Measurements from ENCODE around the gene LDLRAD4. TPM values are rescaled to one million over a fixed set of nuclear protein-coding genes. Genes with fewer than 3 reads are reported as not detected.
A peak's percentile ranks its signal among the peaks of the same experiment; 100 is the strongest.

LDLRAD4 gene
- total and polyA plus RNA-seq, 9 of the 15 experiments (the other 6 are each of a cell fraction or from before 2014, with no cell fraction given), result 0.01 TPM; not detected in 8

DNA sequence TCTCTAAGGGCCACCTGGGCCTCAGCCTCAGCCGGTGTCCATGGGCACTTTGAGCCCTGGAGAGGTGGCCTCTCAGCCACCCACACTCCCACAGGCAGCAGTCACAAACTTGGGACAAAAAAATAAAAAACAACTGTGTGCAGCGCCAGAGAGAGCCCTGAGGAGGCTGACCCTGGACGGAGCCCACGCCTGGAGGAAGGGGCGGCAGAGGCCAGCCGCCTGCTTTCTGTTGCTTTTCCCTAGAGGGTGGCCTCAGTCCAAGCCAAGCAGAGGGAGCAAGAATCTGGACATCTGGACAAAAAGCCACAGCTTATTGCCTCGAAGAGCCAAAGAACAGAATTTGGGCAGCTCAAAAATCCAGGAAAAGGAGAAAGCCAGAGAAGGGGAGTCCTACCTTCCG, 43.3 kb upstream of the LDLRAD4 start:
- no peak overlapping the region for H3K4me2 ChIP-seq (ENCODE audit: insufficient read depth, low read length)
- TF ChIP-seq HDAC6 (IDR thresholded peaks at IDR 0.05; ENCODE audit: low read depth, low read length) (no peak), HMG20A (CRISPR knock-in tag; conservative IDR thresholded peaks at IDR 0.05) (no peak), ZNF274 (IDR thresholded peaks at IDR 0.05; ENCODE audit: borderline replicate concordance, low read depth, low read length) (no peak), TFAP4 (CRISPR knock-in tag; IDR thresholded peaks at IDR 0.05; ENCODE audit: borderline replicate concordance) (no peak)
- H3K27ac ChIP-seq (ENCODE audit: extremely low read depth, low read depth, low read length), result no peak overlapping the region
- ATAC-seq (peak; percentile 42), FAIRE-seq (no peak), DNase-seq (ENCODE audit: extremely low read depth in 1 of 4, low spot score in 3 of 4) (peak in 1 of 4 experiments; percentile 2)
- 12% methylated on average over 8 of the region's 8 CpGs for WGBS (ENCODE audit: insufficient coverage, low coverage, missing lambda C conversion rate)
- H3K27me3 ChIP-seq (ENCODE audit: control insufficient read depth in 2 of 2, insufficient read depth in 2 of 2, low read length in 2 of 2), result peaks cover 3 to 9% of the 10 kb centered on the region in 2 experiments; a peak in 2 of 5 replicates
- peaks cover 0 to 2% of the 10 kb centered on the region in 2 experiments; a peak in 2 of 5 replicates for H3K4me1 ChIP-seq (replicated peaks in 1 of 2; ENCODE audit: control insufficient read depth in 2 of 2, insufficient read depth in 2 of 2, low read length in 2 of 2)
- H3K9ac ChIP-seq (ENCODE audit: insufficient read depth in 1 of 2, low read depth in 2 of 2, low read length in 2 of 2), result no peak overlapping the region
- H2AFZ ChIP-seq (ENCODE audit: low read depth, low read length), result no peak overlapping the region
- no peaks in the 10 kb centered on the region for H3K36me3 ChIP-seq (ENCODE audit: control insufficient read depth, insufficient read depth, low read length)
- no peak overlapping the region for H3K4me3 ChIP-seq
- in situ Hi-C loops (cut with MboI) (no loop called here), intact Hi-C loops (cut with micrococcal nuclease) (no loop called here)
- H4K20me1 ChIP-seq (replicated peaks; ENCODE audit: control insufficient read depth, insufficient read depth, low read length), result no peaks in the 10 kb centered on the region
- ChIA-PET CTCF (ENCODE audit: low intra/inter-chr PET ratio) (no interaction called here), POLR2A (interaction anchor here (0.6 kb wide), 1 partner anchor 244 kb away, joined by 3 read pairs; no protein-coding TSS in a partner anchor)
- no peaks in the 10 kb centered on the region for H3K79me2 ChIP-seq (ENCODE audit: control insufficient read depth, insufficient read depth, low read length)
- H3K9me1 ChIP-seq (ENCODE audit: control insufficient read depth, insufficient read depth, low read length), result no peaks in the 10 kb centered on the region
- BruUV-seq (replicated peaks), result no TSS peak
- H3K9me3 ChIP-seq (replicated peaks; ENCODE audit: control insufficient read depth, insufficient read depth, low read depth, low read length), result no peaks in the 10 kb centered on the region

DNA sequence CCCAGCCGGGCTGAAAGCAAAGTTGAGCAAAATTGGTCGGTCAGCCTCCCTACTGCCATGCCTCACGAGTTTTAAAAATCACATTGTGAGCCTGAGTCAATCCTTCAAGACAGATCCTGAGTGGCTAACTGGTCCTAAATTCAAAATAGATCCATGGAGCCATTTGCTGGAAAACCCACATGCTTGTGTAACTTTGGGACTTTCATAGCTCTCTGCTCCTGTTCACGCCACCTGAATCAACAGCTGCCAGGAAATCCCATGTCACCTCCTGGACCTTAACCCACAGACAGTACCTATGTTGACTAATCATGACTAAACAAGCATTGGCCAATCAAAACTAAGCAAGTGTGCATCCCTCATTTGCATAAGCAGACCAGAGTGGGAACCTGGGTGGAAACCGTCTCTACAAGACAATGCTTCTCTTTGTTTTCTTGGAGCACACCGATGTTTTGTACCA, 42.8 kb upstream of the LDLRAD4 start:
- 25% methylated on average over 6 of the region's 6 CpGs for WGBS (ENCODE audit: insufficient coverage, low coverage, missing lambda C conversion rate)
- no peak overlapping the region for H3K9ac ChIP-seq (ENCODE audit: insufficient read depth in 1 of 2, low read depth in 2 of 2, low read length in 2 of 2)
- H2AFZ ChIP-seq (ENCODE audit: low read depth, low read length), result no peak overlapping the region
- no TSS peak for BruUV-seq (replicated peaks)
- H3K27ac ChIP-seq (ENCODE audit: extremely low read depth, low read depth, low read length), result no peak overlapping the region
- intact Hi-C loops (cut with micrococcal nuclease), result no loop called here
- DNase-seq (ENCODE audit: extremely low read depth in 1 of 4, low spot score in 3 of 4) (peak in 2 of 4 experiments; percentile 1 to 5), ATAC-seq (peak; percentile 26; the same call in 1 of the 3 replicates), FAIRE-seq (no peak)
- CTCF ChIA-PET (ENCODE audit: low intra/inter-chr PET ratio), result no interaction called here
- no peak overlapping the region for H3K4me2 ChIP-seq (ENCODE audit: insufficient read depth, low read length)
- no peaks in the 10 kb centered on the region for H3K9me3 ChIP-seq (replicated peaks; ENCODE audit: control insufficient read depth, insufficient read depth, low read depth, low read length)
- H4K20me1 ChIP-seq (replicated peaks; ENCODE audit: control insufficient read depth, insufficient read depth, low read length), result no peaks in the 10 kb centered on the region
- peaks cover 0 to 2% of the 10 kb centered on the region in 2 experiments; a peak in 2 of 5 replicates for H3K4me1 ChIP-seq (replicated peaks in 1 of 2; ENCODE audit: control insufficient read depth in 2 of 2, insufficient read depth in 2 of 2, low read length in 2 of 2)
- POLR2A ChIA-PET, result no interaction called here
- in situ Hi-C loops (cut with MboI), result no loop called here
- no peaks in the 10 kb centered on the region for H3K79me2 ChIP-seq (ENCODE audit: control insufficient read depth, insufficient read depth, low read length)
- H3K36me3 ChIP-seq (ENCODE audit: control insufficient read depth, insufficient read depth, low read length), result no peaks in the 10 kb centered on the region
- no peak overlapping the region for H3K4me3 ChIP-seq
- peaks cover 3 to 9% of the 10 kb centered on the region in 2 experiments; a peak in 3 of 5 replicates for H3K27me3 ChIP-seq (ENCODE audit: control insufficient read depth in 2 of 2, insufficient read depth in 2 of 2, low read length in 2 of 2)
- no peaks in the 10 kb centered on the region for H3K9me1 ChIP-seq (ENCODE audit: control insufficient read depth, insufficient read depth, low read length)
- TF ChIP-seq PHF8 (IDR thresholded peaks at IDR 0.05; ENCODE audit: borderline replicate concordance, low read length) (no peak), THRAP3 (IDR thresholded peaks at IDR 0.05; ENCODE audit: borderline replicate concordance) (no peak), MCM3 (IDR thresholded peaks at IDR 0.05) (no peak), HNRNPK (IDR thresholded peaks at IDR 0.05; ENCODE audit: low read depth, low read length, poor library complexity, severe bottlenecking) (no peak), FOXP1 (CRISPR knock-in tag; IDR thresholded peaks at IDR 0.05) (no peak), FOXA1 (IDR thresholded peaks at IDR 0.05; ENCODE audit: borderline replicate concordance) (no peak), ZSCAN32 (CRISPR knock-in tag; IDR thresholded peaks at IDR 0.05) (no peak), HMGXB4 (CRISPR knock-in tag; IDR thresholded peaks at IDR 0.05) (no peak), ZNF699 (CRISPR knock-in tag; IDR thresholded peaks at IDR 0.05; ENCODE audit: insufficient replicate concordance) (no peak), ZNF717 (CRISPR knock-in tag; IDR thresholded peaks at IDR 0.05) (no peak)

Data from K562 (cell line).